Endothelial cell of umbilical vein (primary cell): ENCODE data around the gene AGXT. TPM values are rescaled to one million over a fixed set of nuclear protein-coding genes. Genes with fewer than 3 reads are reported as not detected.

Experiments used
- BruUV-seq: library from RNA; stranded (reverse); fragments of 400-500 nt; replicated peaks from 2 replicates; lab custom pipeline; 2021; lab: Mats Ljungman, UMichigan
- CTCF ChIA-PET: fragments of 300-600, 350-600 bp; sonication (Branson Sonifier 250); formaldehyde crosslinking; loops from one replicate; lab custom pipeline; 2021; ENCODE audit warnings: antibody characterized with exemption, inconsistent platforms; lab: Charles Lee
- POLR2A ChIA-PET: fragments of 300-600, 350-600 bp; sonication (Branson Sonifier 250); formaldehyde crosslinking; loops from one replicate; lab custom pipeline; 2021; ENCODE audit warnings: antibody characterized with exemption, inconsistent platforms; lab: Charles Lee
- DNase-seq: peaks from one replicate; pipeline ENCODE4 v3.0.0-alpha.2; 2011; ENCODE audit warnings: low read depth, low spot score
- FAIRE-seq: peaks from 2 replicates; lab custom pipeline; 2011; peaks lifted over from hg19 to GRCh38; lab: Jason Lieb, UNC
- H2AFZ ChIP-seq: 2 replicates; pipeline ENCODE4 v1.6.0; 2012; ENCODE audit warnings: low read depth, low read length, control low read depth, inconsistent platforms
- H3K27ac ChIP-seq: 2 replicates; pipeline ENCODE4 v1.5.1; 2011; ENCODE audit warnings: low read depth, mild to moderate bottlenecking, control low read depth, low read length, moderate library complexity; ENCODE audit not compliant: insufficient read depth
- H3K27me3 ChIP-seq, 2 experiments: 2 replicates each; pipeline versions ENCODE4 v1.6.0 to v1.6.1; 2011; ENCODE audit warnings: low read length in 2 of 2, mixed read lengths in 1 of 2; ENCODE audit not compliant: control insufficient read depth in 2 of 2, insufficient read depth in 2 of 2
- H3K36me3 ChIP-seq, 2 experiments: 2 replicates in 1 of 2; 3 replicates in 1 of 2; pipeline ENCODE4 v1.5.1; 2011; ENCODE audit warnings: low read length in 2 of 2, mild to moderate bottlenecking in 1 of 2, moderate library complexity in 1 of 2; ENCODE audit not compliant: control insufficient read depth in 2 of 2, insufficient read depth in 2 of 2; ENCODE audit errors: extremely low read depth in 1 of 2
- H3K4me1 ChIP-seq: 3 replicates; pipeline ENCODE4 v1.5.1; 2011; ENCODE audit warnings: mild to moderate bottlenecking, low read length; ENCODE audit not compliant: control insufficient read depth, insufficient read depth; ENCODE audit errors: extremely low read depth
- H3K4me2 ChIP-seq: 2 replicates; pipeline ENCODE4 v1.6.1; 2011; ENCODE audit warnings: low read length, control low read depth, mixed read lengths; ENCODE audit not compliant: insufficient read depth
- H3K4me3 ChIP-seq, 3 experiments: fragments of 200-600 bp in 1 of 3; sonication (generic), shearing (Covaris generic) in 1 of 3; replicated peaks in 1 of 3; 2 replicates each; pipeline ENCODE4 v1.5.1; 2011 to 2016; ENCODE audit warnings: control low read depth in 3 of 3, low read length in 3 of 3, mild to moderate bottlenecking in 2 of 3, inconsistent platforms in 1 of 3, low read depth in 1 of 3, moderate library complexity in 1 of 3; ENCODE audit not compliant: insufficient read depth in 1 of 3
- H3K79me2 ChIP-seq: 2 replicates; pipeline ENCODE4 v1.6.0; 2012; ENCODE audit warnings: low read length, inconsistent platforms; ENCODE audit not compliant: control insufficient read depth, insufficient read depth
- H3K9ac ChIP-seq: replicated peaks from 2 replicates; pipeline ENCODE3; 2011; ENCODE audit warnings: low read length, control low read depth; ENCODE audit not compliant: insufficient read depth; ENCODE audit errors: extremely low read depth
- H3K9me1 ChIP-seq: replicated peaks from 3 replicates; pipeline ENCODE4 v1.6.0; 2011; ENCODE audit warnings: mild to moderate bottlenecking, low read length; ENCODE audit not compliant: control insufficient read depth, insufficient read depth; ENCODE audit errors: extremely low read depth
- H3K9me3 ChIP-seq: replicated peaks from 2 replicates; pipeline ENCODE4 v1.5.1; 2012; ENCODE audit warnings: low read length, inconsistent platforms; ENCODE audit not compliant: control insufficient read depth, insufficient read depth
- H4K20me1 ChIP-seq: replicated peaks from 2 replicates; pipeline ENCODE3; 2011; ENCODE audit warnings: mild to moderate bottlenecking, low read length; ENCODE audit not compliant: control insufficient read depth, insufficient read depth; ENCODE audit errors: extremely low read depth
- EZH2 ChIP-seq: IDR thresholded peaks from 2 replicates; pipeline ENCODE4 v1.6.1; 2012; ENCODE audit warnings: borderline replicate concordance, low read depth, mild to moderate bottlenecking, moderate library complexity, low read length, inconsistent platforms; ENCODE audit not compliant: severe bottlenecking
- FOS ChIP-seq: IDR thresholded peaks from 2 replicates; pipeline ENCODE4 v1.6.1; 2011; ENCODE audit warnings: mild to moderate bottlenecking, low read length, moderate library complexity, borderline replicate concordance; ENCODE audit not compliant: insufficient read depth
- GATA2 ChIP-seq: IDR thresholded peaks from 2 replicates; pipeline ENCODE4 v1.7.0; 2011; ENCODE audit warnings: low read depth, mild to moderate bottlenecking, moderate library complexity, mixed read lengths, low read length; ENCODE audit not compliant: insufficient read length, insufficient read depth
- JUN ChIP-seq: IDR thresholded peaks from 2 replicates; pipeline ENCODE4 v1.6.1; 2011; ENCODE audit warnings: borderline replicate concordance, low read depth; ENCODE audit not compliant: insufficient read length, insufficient read depth
- MAX ChIP-seq: IDR thresholded peaks from 2 replicates; pipeline ENCODE4 v1.6.1; 2011; ENCODE audit not compliant: insufficient read depth, insufficient read length
- MYC ChIP-seq: IDR thresholded peaks from one replicate; pipeline ENCODE4 v1.6.1; 2011; ENCODE audit warnings: mild to moderate bottlenecking, low read depth, low read length
- POLR2A ChIP-seq: IDR thresholded peaks from 2 replicates; pipeline ENCODE4 v1.6.1; 2012; ENCODE audit warnings: low read depth, mild to moderate bottlenecking, control low read depth, low read length
- POLR2AphosphoS5 ChIP-seq: IDR thresholded peaks from 2 replicates; pipeline ENCODE4 v1.6.1; 2012; ENCODE audit warnings: low read depth, mild to moderate bottlenecking, control low read depth, low read length, moderate library complexity; ENCODE audit not compliant: insufficient read depth
- dilution Hi-C: fragments of 300-500 bp; cut with MboI; formaldehyde crosslinking; loops from one replicate; pipeline ENCODE4 v1.15.0; 2019; ENCODE audit warnings: low sequenced_read_pairs; ENCODE audit not compliant: extremely low pct_ligation_motif_present
- intact Hi-C: fragments of 100-400 bp; cut with micrococcal nuclease; formaldehyde crosslinking; loops from one replicate; pipeline ENCODE4 v1.10.0; 2022
- polyA plus RNA-seq, 4 experiments: library from polyadenylated mRNA; depleted of rRNA in 3 of 4; stranded (reverse) in 3 of 4; unstranded in 1 of 4; fragments of >200 nt; gene quantifications; 2 replicates each; pipeline versions ENCODE4 v1.2.1 to v1.2.3, GENCODE V29; 2011 to 2012; ENCODE audit warnings: missing spikeins in 1 of 4
- total RNA-seq: library from RNA; stranded (reverse); gene quantifications from 2 replicates; pipeline ENCODE4 v1.2.3, GENCODE V29; 2021
- TF ChIP-seq, protein P1 (sequence below), 2 donors: IDR thresholded peaks; 1 replicate in 1 of 2; 2 replicates in 1 of 2; pipeline ENCODE4 v1.5.1; 2011; ENCODE audit warnings: low read length in 2 of 2, mild to moderate bottlenecking in 2 of 2, moderate library complexity in 2 of 2, control low read depth in 1 of 2, inconsistent platforms in 1 of 2, low read depth in 1 of 2; ENCODE audit not compliant: insufficient read depth in 1 of 2; ENCODE audit errors: extremely low read depth in 1 of 2

Gene AGXT
- total and polyA plus RNA-seq, 2 donors (not counting 3 experiments of a cell fraction or from before 2014, with no cell fraction given) = not detected

GRCh38 chr2:240855670-240856069 is 13.0 kb upstream of the AGXT start:
- FAIRE-seq (no peak), DNase-seq (no peak)
- BruUV-seq = no TSS peak
- ChIA-PET CTCF (no interaction called here), POLR2A (no interaction called here)
- TF ChIP-seq, protein P1, sequence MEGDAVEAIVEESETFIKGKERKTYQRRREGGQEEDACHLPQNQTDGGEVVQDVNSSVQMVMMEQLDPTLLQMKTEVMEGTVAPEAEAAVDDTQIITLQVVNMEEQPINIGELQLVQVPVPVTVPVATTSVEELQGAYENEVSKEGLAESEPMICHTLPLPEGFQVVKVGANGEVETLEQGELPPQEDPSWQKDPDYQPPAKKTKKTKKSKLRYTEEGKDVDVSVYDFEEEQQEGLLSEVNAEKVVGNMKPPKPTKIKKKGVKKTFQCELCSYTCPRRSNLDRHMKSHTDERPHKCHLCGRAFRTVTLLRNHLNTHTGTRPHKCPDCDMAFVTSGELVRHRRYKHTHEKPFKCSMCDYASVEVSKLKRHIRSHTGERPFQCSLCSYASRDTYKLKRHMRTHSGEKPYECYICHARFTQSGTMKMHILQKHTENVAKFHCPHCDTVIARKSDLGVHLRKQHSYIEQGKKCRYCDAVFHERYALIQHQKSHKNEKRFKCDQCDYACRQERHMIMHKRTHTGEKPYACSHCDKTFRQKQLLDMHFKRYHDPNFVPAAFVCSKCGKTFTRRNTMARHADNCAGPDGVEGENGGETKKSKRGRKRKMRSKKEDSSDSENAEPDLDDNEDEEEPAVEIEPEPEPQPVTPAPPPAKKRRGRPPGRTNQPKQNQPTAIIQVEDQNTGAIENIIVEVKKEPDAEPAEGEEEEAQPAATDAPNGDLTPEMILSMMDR (IDR thresholded peaks at IDR 0.05; ENCODE audit: extremely low read depth in 1 of 2, insufficient read depth in 1 of 2, low read depth in 1 of 2, low read length in 2 of 2) = no peak
- TF ChIP-seq EZH2 (no peak), MYC (no peak), GATA2 (no peak), FOS (no peak), MAX (no peak), POLR2A (no peak), POLR2AphosphoS5 (no peak), JUN (no peak)
- Histone ChIP-seq H3K4me3 (no peak overlapping the region), H2AFZ (no peak overlapping the region), H3K4me1 (no peaks in the 10 kb centered on the region), H3K36me3 (no peaks in the 10 kb centered on the region), H3K9me1 (no peaks in the 10 kb centered on the region), H3K27me3 (no peaks in the 10 kb centered on the region), H3K4me2 (no peak overlapping the region), H3K9me3 (no peaks in the 10 kb centered on the region), H3K27ac (no peak overlapping the region), H3K79me2 (no peaks in the 10 kb centered on the region), H3K9ac (no peak overlapping the region), H4K20me1 (no peaks in the 10 kb centered on the region)
- dilution Hi-C loops (no loop called here), intact Hi-C loops (loop anchor here (10.0 kb wide), 2 partner anchors 289 to 459 kb away; partner anchors contain the start of genes HDLBP, PASK and SEPTIN2)
